IMR-90 (cell line): ENCODE results near the gene NACC1. TPM values are rescaled to one million over a fixed set of nuclear protein-coding genes. Genes with fewer than 3 reads are reported as not detected.
A peak's percentile ranks its signal among the peaks of the same experiment; 100 is the strongest.

Source experiments
- ATAC-seq: fragments of 200-7000 bp; cut with Tn5 transposase; 2 replicates; pipeline ENCODE4 v1.9.1; 2020; ENCODE audit warnings: low read depth, mild to moderate bottlenecking, moderate library complexity
- BruUV-seq: library from RNA; stranded (reverse); fragments of 400-500 nt; replicated peaks from 2 replicates; lab custom pipeline; 2021; lab: Mats Ljungman, UMichigan
- CTCF ChIA-PET: fragments of 300-600 bp; formaldehyde crosslinking; extraction: SDS; loops from one replicate; lab custom pipeline; 2021; ENCODE audit warnings: antibody characterized with exemption; lab: Yijun Ruan, JAX
- POLR2A ChIA-PET: fragments of 300-600 bp; sonication (Branson Sonifier 250); formaldehyde crosslinking; loops from one replicate; lab custom pipeline; 2022; ENCODE audit warnings: antibody characterized with exemption; ENCODE audit not compliant: unreplicated experiment; lab: Charles Lee
- DNase-seq: peaks from one replicate; pipeline ENCODE4 v3.0.0; 2013
- H2AFZ ChIP-seq: replicated peaks from 2 replicates; pipeline ENCODE3; 2013; ENCODE audit warnings: low read length, mild to moderate bottlenecking; ENCODE audit not compliant: poor library complexity
- H2AK5ac ChIP-seq: 2 replicates; pipeline ENCODE4 v1.6.1; 2013; ENCODE audit warnings: low read depth, low read length, inconsistent platforms
- H2AK9ac ChIP-seq: replicated peaks from 2 replicates; pipeline ENCODE3; 2013; ENCODE audit warnings: mild to moderate bottlenecking, low read depth, low read length, moderate library complexity; ENCODE audit not compliant: poor library complexity
- H2BK120ac ChIP-seq: 2 replicates; pipeline ENCODE4 v1.6.1; 2013; ENCODE audit warnings: low read depth, low read length, inconsistent platforms
- H2BK15ac ChIP-seq: 3 replicates; pipeline ENCODE4 v1.6.1; 2013; ENCODE audit warnings: low read depth, low read length, inconsistent platforms
- H2BK20ac ChIP-seq: 2 replicates; pipeline ENCODE4 v1.6.1; 2013; ENCODE audit warnings: low read depth, mild to moderate bottlenecking, inconsistent platforms, low read length, moderate library complexity
- H2BK5ac ChIP-seq: 2 replicates; pipeline ENCODE4 v1.6.1; 2013; ENCODE audit warnings: mild to moderate bottlenecking, low read depth, low read length, inconsistent platforms; ENCODE audit not compliant: poor library complexity, severe bottlenecking
- H3K14ac ChIP-seq: replicated peaks from 2 replicates; pipeline ENCODE4 v1.6.1; 2013; ENCODE audit warnings: low read depth, low read length, inconsistent platforms
- H3K18ac ChIP-seq: 2 replicates; pipeline ENCODE4 v1.6.1; 2013; ENCODE audit warnings: low read depth, low read length, control low read depth
- H3K23ac ChIP-seq: 2 replicates; pipeline ENCODE4 v1.6.1; 2013; ENCODE audit warnings: low read depth, low read length, inconsistent platforms
- H3K27ac ChIP-seq: 2 replicates; pipeline ENCODE4 v1.5.1; 2013; ENCODE audit warnings: mild to moderate bottlenecking, control low read depth, low read length; ENCODE audit not compliant: insufficient read depth
- H3K27me3 ChIP-seq: 2 replicates; pipeline ENCODE4 v1.6.1; 2013; ENCODE audit warnings: low read length; ENCODE audit not compliant: control insufficient read depth, insufficient read depth
- H3K36me3 ChIP-seq: 2 replicates; pipeline ENCODE4 v1.6.1; 2013; ENCODE audit warnings: low read length, mixed read lengths; ENCODE audit not compliant: control insufficient read depth, insufficient read depth
- H3K4ac ChIP-seq: 2 replicates; pipeline ENCODE4 v1.6.1; 2013; ENCODE audit warnings: low read depth, low read length, inconsistent platforms
- H3K4me1 ChIP-seq: 2 replicates; pipeline ENCODE4 v1.6.1; 2013; ENCODE audit warnings: low read length, mixed read lengths; ENCODE audit not compliant: control insufficient read depth, insufficient read depth
- H3K4me2 ChIP-seq: 2 replicates; pipeline ENCODE4 v1.6.1; 2013; ENCODE audit warnings: low read depth, mild to moderate bottlenecking, control low read depth, low read length, moderate library complexity
- H3K4me3 ChIP-seq: 2 replicates; pipeline ENCODE4 v1.5.1; 2013; ENCODE audit warnings: low read depth, mild to moderate bottlenecking, control low read depth, low read length, moderate library complexity; ENCODE audit not compliant: insufficient read depth
- H3K56ac ChIP-seq: 2 replicates; pipeline ENCODE4 v1.6.1; 2013; ENCODE audit warnings: low read length, inconsistent platforms; ENCODE audit not compliant: insufficient read depth; ENCODE audit errors: extremely low read depth
- H3K79me1 ChIP-seq, 2 experiments: 2 replicates each; pipeline ENCODE4 v1.6.1; 2013; ENCODE audit warnings: low read length in 2 of 2, inconsistent platforms in 1 of 2, low read depth in 1 of 2
- H3K9ac ChIP-seq: 2 replicates; pipeline ENCODE4 v1.6.1; 2013; ENCODE audit warnings: low read depth, low read length, control low read depth
- H3K9me1 ChIP-seq: 2 replicates; pipeline ENCODE4 v1.6.1; 2013; ENCODE audit warnings: low read length, inconsistent platforms; ENCODE audit not compliant: insufficient read depth
- H3K9me3 ChIP-seq: 2 replicates; pipeline ENCODE4 v1.6.1; 2013; ENCODE audit warnings: low read length; ENCODE audit not compliant: control insufficient read depth, insufficient read depth
- H4K20me1 ChIP-seq: 2 replicates; pipeline ENCODE4 v1.6.1; 2013; ENCODE audit warnings: low read length, inconsistent platforms; ENCODE audit not compliant: insufficient read depth
- H4K5ac ChIP-seq: 2 replicates; pipeline ENCODE4 v1.6.1; 2013; ENCODE audit warnings: mild to moderate bottlenecking, low read depth, low read length, control low read depth
- H4K8ac ChIP-seq, 2 experiments: 2 replicates each; pipeline ENCODE4 v1.6.1; 2013; ENCODE audit warnings: low read depth in 2 of 2, low read length in 2 of 2, control low read depth in 1 of 2, inconsistent platforms in 1 of 2
- H4K91ac ChIP-seq: 2 replicates; pipeline ENCODE4 v1.6.1; 2013; ENCODE audit warnings: low read depth, low read length, inconsistent platforms; ENCODE audit not compliant: insufficient read depth
- MAZ ChIP-seq: IDR thresholded peaks from 2 replicates; pipeline ENCODE4 v1.6.1; 2012; ENCODE audit warnings: low read depth, mild to moderate bottlenecking, low read length, improper control_type of control experiment, moderate library complexity, borderline replicate concordance
- WGBS, 2 experiments: methylation state at CpG; one replicate each; pipeline versions ENCODE4 v1.1.5 to v1.1.7; 2013; ENCODE audit warnings: missing lambda C conversion rate in 2 of 2; ENCODE audit not compliant: insufficient read length in 1 of 2; ENCODE audit errors: extremely low coverage in 2 of 2; 5-methylcytosine and 5-hydroxymethylcytosine counted together
- dilution Hi-C: fragments of 300-500 bp; cut with HindIII; formaldehyde crosslinking; loops from one replicate; pipeline ENCODE4 v1.14.3; 2018; ENCODE audit warnings: low sequenced_read_pairs; ENCODE audit not compliant: unreplicated experiment
- in situ Hi-C: fragments of 300-500 bp; cut with MboI; formaldehyde crosslinking; loops from 3 replicates; pipeline ENCODE4 v1.14.3; 2019; ENCODE audit warnings: low sequenced_read_pairs, inconsistent platforms, mixed read lengths
- intact Hi-C: fragments of 100-400 bp; cut with micrococcal nuclease; formaldehyde crosslinking; loops from 2 replicates; pipeline ENCODE4 v1.10.0; 2022
- polyA plus RNA-seq, 3 experiments: library from polyadenylated mRNA; depleted of rRNA; stranded (reverse); fragments of >200 nt; gene quantifications; 2 replicates each; pipeline ENCODE4 v1.2.3, GENCODE V29; 2012; ENCODE audit warnings: low replicate concordance in 1 of 3
- total RNA-seq: library from RNA; depleted of rRNA; stranded (reverse); fragments of >200 nt; gene quantifications from 2 replicates; pipeline ENCODE4 v1.2.3, GENCODE V29; 2012
- TF ChIP-seq, protein P1 (sequence below): conservative IDR thresholded peaks from 2 replicates; pipeline ENCODE4 v1.5.1; 2012; ENCODE audit warnings: mild to moderate bottlenecking, low read depth, low read length, improper control_type of control experiment

Gene NACC1
- total and polyA plus RNA-seq, 2 of the 4 experiments (the other 2 are of a cell fraction) = 42.5 to 181 TPM

GRCh38 chr19:13120031-13120430 lies 2.0 kb downstream of the NACC1 start:
- BruUV-seq = no TSS peak
- Histone ChIP-seq H2BK5ac (peak overlapping the region; percentile 94), H3K4me2 (peak overlapping the region; percentile 95), H3K4me1 (peaks cover 25% of the 10 kb centered on the region), H2AFZ (no peak overlapping the region), H2BK15ac (no peak overlapping the region), H3K36me3 (peaks cover 17% of the 10 kb centered on the region), H2BK20ac (no peak overlapping the region), H2AK9ac (peak overlapping the region; percentile 90), H3K4me3 (no peak overlapping the region), H2BK120ac (no peak overlapping the region), H3K79me1 (peaks cover 0 to 81% of the 10 kb centered on the region in 2 experiments; a peak in 3 of 4 replicates), H4K8ac (no peak overlapping the region), H3K56ac (no peak overlapping the region), H3K9me3 (no peaks in the 10 kb centered on the region), H4K91ac (peak overlapping the region; percentile 21), H3K27ac (peak overlapping the region; percentile 97), H3K27me3 (no peaks in the 10 kb centered on the region), H3K18ac (no peak overlapping the region), H2AK5ac (peak overlapping the region; percentile 95), H4K20me1 (peaks cover 63% of the 10 kb centered on the region), H3K9ac (peak overlapping the region; percentile 98; the same call in 1 of the 2 replicates), H4K5ac (no peak overlapping the region), H3K4ac (peak overlapping the region; percentile 88), H3K9me1 (peaks cover 26% of the 10 kb centered on the region), H3K14ac (peak overlapping the region; percentile 89), H3K23ac (peak overlapping the region; percentile 95)
- no peak for DNase-seq
- intact Hi-C loops = no loop called here
- ATAC-seq = no peak
- 86% methylated on average over 2 of the region's 9 CpGs; no CpG with 5 or more reads in 1 of the 2 experiments for WGBS, 2 experiments
- TF ChIP-seq MAZ = no peak
- TF ChIP-seq, protein P1, sequence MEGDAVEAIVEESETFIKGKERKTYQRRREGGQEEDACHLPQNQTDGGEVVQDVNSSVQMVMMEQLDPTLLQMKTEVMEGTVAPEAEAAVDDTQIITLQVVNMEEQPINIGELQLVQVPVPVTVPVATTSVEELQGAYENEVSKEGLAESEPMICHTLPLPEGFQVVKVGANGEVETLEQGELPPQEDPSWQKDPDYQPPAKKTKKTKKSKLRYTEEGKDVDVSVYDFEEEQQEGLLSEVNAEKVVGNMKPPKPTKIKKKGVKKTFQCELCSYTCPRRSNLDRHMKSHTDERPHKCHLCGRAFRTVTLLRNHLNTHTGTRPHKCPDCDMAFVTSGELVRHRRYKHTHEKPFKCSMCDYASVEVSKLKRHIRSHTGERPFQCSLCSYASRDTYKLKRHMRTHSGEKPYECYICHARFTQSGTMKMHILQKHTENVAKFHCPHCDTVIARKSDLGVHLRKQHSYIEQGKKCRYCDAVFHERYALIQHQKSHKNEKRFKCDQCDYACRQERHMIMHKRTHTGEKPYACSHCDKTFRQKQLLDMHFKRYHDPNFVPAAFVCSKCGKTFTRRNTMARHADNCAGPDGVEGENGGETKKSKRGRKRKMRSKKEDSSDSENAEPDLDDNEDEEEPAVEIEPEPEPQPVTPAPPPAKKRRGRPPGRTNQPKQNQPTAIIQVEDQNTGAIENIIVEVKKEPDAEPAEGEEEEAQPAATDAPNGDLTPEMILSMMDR = no peak
- ChIA-PET CTCF (interaction anchor here (0.6 to 0.7 kb wide), 2 partner anchors 145 to 155 kb away, joined by 5 to 7 read pairs; no protein-coding TSS in a partner anchor), POLR2A (interaction anchor here (1.0 kb wide), 1 partner anchor 26 kb away, joined by 3 read pairs; no protein-coding TSS in a partner anchor)
- in situ Hi-C loops = no loop called here
- dilution Hi-C loops = no loop called here
